HG03103 (cell line): ENCODE results near the gene SHC2.
"Not testable (repeated sequence)": the region's sequence is repeated elsewhere in the genome, so short reads cannot be mapped to it uniquely, and the experiment has no call there.

Experiments
- ATAC-seq: cut with Tn5 transposase; IDR thresholded peaks from one replicate; pipeline ENCODE4 v1.9.1; 2021; ENCODE audit warnings: low read depth; ENCODE audit not compliant: unreplicated experiment

The SHC2 gene

GRCh38 chr19:450912-451481 is 9.8 kb downstream of the SHC2 start:
- ATAC-seq = not testable (repeated sequence)

GRCh38 chr19:449916-450315 is 10.9 kb downstream of the SHC2 start:
- ATAC-seq = no peak

GRCh38 chr19:447816-448560 is 12.8 kb downstream of the SHC2 start:
- no peak for ATAC-seq

GRCh38 chr19:447064-447426 is 13.8 kb downstream of the SHC2 start:
- no peak for ATAC-seq

- no peak for ATAC-seq
Measured at GRCh38 chr19:444677-445210, 16.1 kb downstream of the SHC2 start.

GRCh38 chr19:443005-443404 is 17.8 kb downstream of the SHC2 start:
- no peak for ATAC-seq

GRCh38 chr19:442085-442484 is 18.7 kb downstream of the SHC2 start:
- no peak for ATAC-seq

- no peak for ATAC-seq
Measured at GRCh38 chr19:441213-441836, 19.5 kb downstream of the SHC2 start.

- ATAC-seq = no peak
Measured at GRCh38 chr19:440391-441212, 20.2 kb downstream of the SHC2 start.

GRCh38 chr19:439167-439900 is 21.5 kb downstream of the SHC2 start:
- ATAC-seq = no peak

GRCh38 chr19:438416-438958 is 22.3 kb downstream of the SHC2 start:
- ATAC-seq = no peak

- ATAC-seq = no peak
Measured at GRCh38 chr19:437041-437440, 23.8 kb downstream of the SHC2 start.

GRCh38 chr19:436413-436950 is 24.4 kb downstream of the SHC2 start:
- no peak for ATAC-seq

GRCh38 chr19:435707-436412 is 25.0 kb downstream of the SHC2 start:
- ATAC-seq = no peak

GRCh38 chr19:435056-435706 is 25.7 kb downstream of the SHC2 start:
- no peak for ATAC-seq

- ATAC-seq = no peak
Measured at GRCh38 chr19:434152-434960, 26.5 kb downstream of the SHC2 start.

- ATAC-seq = no peak
Measured at GRCh38 chr19:430701-431100, 30.1 kb downstream of the SHC2 start.

- ATAC-seq = no peak
Measured at GRCh38 chr19:428149-428548, 32.7 kb downstream of the SHC2 start.
